GM19238 (cell line): ENCODE results near the gene SCAF1.

Experiments
- DNase-seq: peaks from one replicate; pipeline ENCODE4 v3.0.0; 2011; ENCODE audit warnings: low spot score; ENCODE audit not compliant: insufficient read length

The SCAF1 gene, protein sequence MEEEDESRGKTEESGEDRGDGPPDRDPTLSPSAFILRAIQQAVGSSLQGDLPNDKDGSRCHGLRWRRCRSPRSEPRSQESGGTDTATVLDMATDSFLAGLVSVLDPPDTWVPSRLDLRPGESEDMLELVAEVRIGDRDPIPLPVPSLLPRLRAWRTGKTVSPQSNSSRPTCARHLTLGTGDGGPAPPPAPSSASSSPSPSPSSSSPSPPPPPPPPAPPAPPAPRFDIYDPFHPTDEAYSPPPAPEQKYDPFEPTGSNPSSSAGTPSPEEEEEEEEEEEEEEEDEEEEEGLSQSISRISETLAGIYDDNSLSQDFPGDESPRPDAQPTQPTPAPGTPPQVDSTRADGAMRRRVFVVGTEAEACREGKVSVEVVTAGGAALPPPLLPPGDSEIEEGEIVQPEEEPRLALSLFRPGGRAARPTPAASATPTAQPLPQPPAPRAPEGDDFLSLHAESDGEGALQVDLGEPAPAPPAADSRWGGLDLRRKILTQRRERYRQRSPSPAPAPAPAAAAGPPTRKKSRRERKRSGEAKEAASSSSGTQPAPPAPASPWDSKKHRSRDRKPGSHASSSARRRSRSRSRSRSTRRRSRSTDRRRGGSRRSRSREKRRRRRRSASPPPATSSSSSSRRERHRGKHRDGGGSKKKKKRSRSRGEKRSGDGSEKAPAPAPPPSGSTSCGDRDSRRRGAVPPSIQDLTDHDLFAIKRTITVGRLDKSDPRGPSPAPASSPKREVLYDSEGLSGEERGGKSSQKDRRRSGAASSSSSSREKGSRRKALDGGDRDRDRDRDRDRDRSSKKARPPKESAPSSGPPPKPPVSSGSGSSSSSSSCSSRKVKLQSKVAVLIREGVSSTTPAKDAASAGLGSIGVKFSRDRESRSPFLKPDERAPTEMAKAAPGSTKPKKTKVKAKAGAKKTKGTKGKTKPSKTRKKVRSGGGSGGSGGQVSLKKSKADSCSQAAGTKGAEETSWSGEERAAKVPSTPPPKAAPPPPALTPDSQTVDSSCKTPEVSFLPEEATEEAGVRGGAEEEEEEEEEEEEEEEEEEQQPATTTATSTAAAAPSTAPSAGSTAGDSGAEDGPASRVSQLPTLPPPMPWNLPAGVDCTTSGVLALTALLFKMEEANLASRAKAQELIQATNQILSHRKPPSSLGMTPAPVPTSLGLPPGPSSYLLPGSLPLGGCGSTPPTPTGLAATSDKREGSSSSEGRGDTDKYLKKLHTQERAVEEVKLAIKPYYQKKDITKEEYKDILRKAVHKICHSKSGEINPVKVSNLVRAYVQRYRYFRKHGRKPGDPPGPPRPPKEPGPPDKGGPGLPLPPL

GRCh38 chr19:49641688-49642491 is at the start of gene SCAF1:
SCAF1 (plus strand) TSS chr19:49642209; CDS start chr19:49645027, 2,818 bp downstream.
- DNase-seq = peak; percentile 97

DNA sequence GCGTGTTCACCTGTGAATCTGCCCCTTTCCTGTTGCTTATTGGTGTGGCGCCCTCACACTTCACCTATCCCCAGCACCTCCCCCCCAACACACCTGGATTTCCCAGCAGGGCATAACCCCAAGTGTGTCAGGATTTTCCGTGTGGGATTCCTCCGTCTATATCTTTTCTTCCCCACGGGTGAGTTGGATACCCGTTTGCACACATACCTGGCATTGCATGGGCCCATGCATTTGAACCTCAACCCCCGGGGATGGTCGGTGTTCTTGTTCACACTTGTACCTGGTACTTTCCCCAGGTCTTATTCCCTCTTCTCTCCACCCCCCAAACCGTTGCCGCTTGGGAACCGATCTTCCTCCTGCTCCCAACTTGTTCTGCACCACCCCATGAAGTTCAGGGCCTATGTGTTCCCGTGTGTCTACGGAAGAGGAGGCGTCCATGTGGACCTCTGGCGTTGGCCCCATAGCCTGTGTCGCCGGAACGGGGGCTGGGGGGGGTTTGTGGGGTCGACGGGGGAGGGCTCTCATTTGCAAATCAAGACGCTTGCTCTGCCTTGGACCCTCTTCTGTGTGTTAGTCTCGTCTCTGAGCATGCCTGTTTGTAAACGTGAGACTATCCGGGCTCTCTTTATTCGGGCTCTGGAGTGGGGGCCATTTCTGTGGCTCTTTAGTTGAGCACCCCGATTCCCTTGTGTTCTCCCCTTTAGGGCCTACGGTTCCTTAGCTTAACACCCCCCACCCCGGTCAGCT is 49.4 kb upstream of the SCAF1 start:
- no peak for DNase-seq

DNA sequence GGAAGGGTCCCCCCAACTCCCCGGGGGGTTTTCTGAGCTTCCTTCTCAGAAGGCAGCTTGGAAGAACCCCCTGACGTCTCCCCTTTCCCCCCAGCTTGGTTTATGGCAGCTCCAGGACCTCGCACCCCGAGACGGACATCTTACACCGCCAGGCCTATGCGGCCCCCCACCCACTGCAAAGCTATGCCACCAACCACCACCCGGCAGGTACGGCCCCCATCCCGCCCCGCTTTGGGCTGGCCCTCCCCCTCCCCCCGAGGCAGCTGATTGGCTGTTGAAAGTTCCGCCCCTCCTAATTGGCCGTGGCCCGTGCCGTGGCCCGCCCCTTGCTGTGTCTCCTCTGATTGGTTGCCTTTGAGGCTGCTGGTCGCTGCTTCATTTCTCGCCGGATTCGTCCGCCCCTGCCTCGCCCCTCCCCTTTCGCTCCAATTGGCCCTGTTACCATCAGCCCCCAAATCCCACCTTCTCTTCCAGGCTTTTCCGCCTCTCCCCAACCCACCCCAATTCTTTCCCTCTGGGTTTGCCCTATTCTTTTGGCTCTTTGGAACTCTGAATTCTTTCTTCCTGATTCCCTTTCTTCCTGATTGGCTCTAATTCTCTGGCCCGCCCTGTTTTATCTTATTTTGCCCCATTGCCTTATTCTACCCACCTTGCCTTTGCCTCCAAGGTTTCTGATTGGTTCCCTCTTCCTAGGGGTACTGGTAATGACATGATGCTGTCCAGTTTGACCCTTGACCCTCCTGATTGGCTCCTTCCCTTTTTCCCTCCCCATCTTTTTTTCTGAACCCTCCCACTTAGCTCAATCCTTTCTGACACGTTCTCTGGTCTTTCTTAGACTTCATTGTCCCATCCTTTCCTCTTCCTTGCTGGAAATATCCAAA is 48.5 kb upstream of the SCAF1 start:
- DNase-seq = peak; percentile 100

DNA sequence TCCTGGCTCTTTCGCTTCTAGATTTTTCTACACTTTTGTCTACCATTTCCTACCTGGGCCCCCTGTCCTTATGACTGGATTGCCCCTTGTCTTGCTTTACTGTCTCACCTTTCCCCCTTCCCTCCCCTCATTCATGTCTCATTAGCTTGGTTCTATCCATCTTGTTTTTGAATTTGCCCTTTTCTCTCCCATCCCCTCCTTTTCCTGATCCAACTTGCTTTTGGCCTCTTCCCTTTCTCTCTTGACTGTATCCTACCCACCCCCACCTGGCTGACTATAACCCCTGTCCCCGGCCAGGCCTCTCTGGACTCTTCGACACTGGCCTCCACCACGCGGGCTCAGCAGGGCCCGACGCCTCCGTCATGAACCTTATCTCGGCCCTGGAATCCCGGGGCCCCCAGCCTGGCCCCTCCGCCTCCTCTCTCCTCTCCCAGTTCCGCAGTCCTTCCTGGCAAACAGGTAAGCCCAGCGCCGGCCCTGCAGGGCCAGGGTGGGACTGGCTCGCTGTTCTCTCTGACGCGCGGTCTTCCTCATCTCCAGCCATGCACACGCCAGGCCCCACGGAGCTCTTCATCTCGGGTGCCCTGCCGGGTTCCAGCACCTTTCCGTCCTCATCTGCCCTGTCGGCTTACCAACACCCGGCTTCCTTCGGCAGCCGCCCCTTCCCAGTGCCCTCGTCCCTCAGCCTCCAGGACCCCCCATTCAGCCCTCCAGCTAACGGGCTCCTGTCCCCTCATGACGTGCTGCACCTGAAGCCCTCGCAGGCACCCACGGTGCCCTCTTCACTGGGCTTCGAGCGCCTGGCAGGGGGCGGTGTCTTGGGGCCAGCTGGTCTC is 47.6 kb upstream of the SCAF1 start:
- DNase-seq = no peak

DNA sequence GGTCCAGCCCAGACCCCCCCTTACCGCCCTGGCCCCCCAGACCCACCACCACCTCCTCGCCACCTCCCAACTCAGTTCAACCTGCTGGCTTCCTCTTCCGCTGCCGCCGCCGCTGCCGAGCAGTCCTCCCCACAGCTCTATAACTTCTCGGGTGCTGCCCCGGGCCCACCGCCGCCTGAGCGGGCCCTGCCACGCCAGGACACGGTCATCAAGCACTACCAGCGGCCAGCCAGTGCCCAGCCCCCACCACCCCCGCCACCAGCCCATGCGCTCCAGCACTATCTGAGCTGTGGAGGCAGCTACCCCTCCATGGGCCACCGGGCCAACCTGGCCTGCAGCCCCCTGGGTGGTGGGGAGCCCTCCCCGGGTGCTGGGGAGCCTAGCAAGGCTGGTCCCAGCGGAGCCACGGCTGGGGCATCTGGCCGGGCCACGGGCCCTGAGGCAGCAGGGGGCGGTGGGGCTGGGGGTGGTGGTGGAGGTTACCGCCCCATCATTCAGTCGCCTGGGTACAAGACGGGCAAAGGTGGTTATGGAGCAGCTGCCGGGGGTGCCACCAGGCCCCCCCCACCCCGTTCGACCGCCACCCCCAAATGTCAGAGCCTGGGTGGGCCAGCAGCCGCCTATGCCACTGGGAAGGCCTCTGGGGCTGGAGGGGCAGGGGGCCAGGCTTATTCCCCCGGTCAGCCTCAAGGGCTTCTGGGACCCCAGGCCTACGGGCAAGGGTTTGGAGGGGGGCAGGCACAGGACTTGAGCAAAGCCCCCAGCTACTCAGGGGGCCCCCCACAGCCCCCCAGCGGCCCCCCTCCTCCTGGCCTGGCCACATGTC is 46.8 kb upstream of the SCAF1 start:
- no peak for DNase-seq

GRCh38 chr19:49595819-49596404 is 46.1 kb upstream of the SCAF1 start:
- no peak for DNase-seq

DNA sequence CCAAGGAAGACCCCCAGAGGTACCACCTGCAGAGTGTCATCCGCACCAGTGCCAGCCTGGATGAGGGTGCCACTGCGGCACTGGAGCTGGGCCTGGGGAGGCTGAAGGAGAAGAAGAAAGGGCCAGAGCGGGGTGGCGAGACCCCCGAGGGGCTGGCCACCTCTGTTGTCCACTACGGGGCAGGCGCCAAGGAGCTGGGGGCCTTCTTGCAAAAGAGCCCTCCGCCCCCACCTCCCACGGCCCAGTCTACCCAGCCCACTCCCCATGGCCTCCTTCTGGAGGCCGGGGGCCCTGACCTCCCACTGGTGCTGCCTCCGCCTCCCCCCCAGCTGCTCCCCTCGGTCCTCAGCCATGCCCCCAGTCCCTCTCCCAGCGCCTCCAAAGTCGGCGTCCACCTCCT is 45.6 kb upstream of the SCAF1 start:
- no peak for DNase-seq

DNA sequence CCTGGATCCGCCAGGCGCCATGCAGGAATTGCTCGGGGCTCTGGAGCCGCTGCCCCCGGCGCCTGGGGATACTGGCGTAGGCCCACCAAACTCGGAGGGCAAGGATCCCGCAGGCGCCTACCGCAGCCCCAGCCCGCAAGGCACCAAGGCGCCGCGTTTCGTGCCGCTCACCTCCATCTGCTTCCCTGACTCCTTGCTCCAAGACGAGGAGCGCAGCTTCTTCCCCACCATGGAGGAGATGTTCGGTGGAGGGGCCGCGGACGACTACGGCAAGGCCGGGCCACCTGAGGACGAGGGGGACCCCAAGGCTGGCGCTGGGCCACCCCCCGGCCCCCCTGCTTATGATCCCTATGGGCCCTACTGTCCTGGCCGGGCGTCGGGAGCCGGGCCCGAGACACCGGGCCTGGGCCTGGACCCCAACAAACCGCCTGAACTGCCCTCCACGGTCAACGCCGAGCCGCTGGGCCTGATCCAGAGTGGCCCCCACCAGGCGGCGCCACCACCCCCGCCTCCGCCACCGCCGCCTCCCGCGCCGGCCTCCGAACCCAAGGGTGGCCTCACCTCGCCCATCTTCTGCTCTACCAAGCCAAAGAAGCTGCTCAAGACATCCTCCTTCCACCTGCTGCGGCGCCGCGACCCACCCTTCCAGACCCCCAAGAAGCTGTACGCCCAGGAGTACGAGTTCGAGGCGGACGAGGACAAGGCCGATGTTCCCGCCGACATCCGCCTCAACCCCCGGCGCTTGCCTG is 44.9 kb upstream of the SCAF1 start:
- no peak for DNase-seq

- no peak for DNase-seq
These were observed 44.4 kb upstream of the SCAF1 start for GRCh38 chr19:49597703-49597974.

DNA sequence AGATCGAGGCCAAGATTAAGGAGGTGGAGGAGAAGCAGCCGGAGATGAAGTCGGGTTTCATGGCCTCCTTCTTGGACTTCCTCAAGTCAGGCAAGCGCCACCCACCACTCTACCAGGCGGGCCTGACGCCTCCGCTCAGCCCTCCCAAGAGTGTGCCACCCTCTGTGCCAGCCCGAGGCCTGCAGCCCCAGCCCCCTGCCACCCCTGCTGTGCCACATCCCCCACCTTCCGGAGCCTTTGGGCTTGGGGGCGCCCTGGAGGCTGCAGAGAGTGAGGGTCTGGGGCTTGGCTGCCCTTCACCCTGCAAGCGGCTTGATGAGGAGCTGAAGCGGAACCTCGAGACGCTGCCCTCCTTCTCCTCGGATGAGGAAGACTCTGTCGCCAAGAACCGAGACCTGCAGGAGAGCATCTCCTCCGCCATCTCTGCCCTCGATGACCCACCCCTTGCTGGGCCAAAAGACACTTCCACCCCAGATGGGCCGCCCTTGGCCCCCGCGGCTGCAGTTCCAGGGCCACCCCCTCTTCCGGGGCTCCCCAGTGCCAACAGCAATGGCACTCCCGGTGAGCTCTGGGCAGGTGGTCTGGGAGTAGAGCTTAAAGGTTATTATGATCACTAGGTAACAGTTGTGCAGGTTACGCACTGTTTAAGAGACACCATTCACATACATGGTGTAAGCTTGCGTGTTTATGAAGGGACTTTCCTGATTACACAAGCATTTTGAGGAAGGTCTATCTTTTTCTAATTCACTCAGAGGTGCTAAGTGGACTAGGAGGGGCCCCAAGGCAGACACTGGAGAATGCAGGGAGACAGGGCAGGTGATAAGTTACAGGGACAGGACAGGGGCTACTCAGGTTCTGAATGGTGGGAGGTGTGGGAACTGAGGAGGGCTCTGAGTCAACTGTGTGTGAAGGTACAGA is 42.4 kb upstream of the SCAF1 start:
- no peak for DNase-seq

DNA sequence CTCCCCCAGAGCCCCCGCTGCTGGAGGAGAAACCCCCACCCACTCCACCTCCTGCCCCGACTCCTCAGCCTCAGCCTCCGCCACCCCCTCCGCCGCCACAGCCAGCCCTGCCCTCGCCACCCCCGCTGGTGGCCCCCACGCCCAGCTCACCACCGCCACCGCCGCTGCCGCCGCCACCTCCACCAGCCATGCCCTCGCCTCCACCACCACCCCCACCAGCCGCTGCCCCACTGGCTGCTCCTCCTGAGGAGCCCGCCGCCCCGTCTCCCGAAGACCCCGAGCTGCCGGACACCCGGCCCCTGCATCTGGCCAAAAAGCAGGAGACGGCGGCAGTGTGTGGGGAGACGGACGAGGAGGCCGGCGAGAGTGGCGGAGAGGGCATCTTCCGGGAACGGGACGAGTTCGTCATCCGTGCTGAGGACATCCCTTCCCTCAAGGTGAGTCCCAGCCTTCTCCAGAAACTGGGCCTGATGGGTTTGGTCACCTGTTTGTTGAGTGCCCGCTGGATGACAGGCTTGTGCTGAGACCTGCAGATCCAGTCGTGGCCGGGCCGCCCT is 40.4 kb upstream of the SCAF1 start:
- no peak for DNase-seq

DNA sequence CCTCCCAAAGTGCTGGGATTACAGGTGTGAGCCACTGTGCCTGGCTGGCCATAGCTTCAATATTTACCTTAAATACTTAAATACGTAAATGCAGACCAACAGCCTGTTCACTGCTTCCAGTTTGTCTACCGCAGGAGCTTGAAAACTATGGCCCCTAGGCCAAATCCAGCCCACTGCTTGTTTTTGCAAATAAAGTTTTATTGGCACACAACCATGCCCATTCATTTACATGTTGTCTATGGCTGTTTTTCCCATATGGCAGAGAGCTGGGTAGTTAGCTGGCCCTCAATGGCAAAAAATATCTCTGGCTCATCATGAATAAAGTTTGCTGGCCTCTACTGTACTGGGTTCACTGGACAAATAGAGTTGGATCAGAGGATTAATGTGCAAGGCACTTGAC is 39.2 kb upstream of the SCAF1 start:
- DNase-seq = no peak

DNA sequence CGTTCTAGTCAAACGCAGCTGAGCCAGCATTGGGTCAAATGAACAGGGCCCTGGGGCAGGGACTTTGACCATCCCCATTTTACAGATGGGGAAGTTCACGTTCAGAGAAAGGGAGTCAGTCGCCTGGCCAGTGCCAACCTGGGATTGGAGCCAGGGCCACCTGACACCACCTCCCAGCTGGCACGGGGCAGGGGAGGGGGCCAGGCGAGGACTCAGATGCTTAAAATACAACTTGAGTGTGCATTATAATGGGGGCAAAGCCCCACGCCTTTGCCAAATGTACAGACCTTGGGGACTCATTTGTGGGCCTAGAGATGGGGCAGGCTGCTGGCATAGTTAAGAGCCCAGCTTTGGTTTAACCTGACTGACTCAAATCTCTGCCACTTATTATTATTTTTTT is 36.4 kb upstream of the SCAF1 start:
- DNase-seq = no peak

- no peak for DNase-seq
These were observed 32.4 kb upstream of the SCAF1 start for GRCh38 chr19:49609499-49610092.

GRCh38 chr19:49613374-49613773 is 28.6 kb upstream of the SCAF1 start:
- DNase-seq = no peak
